GM19043 (cell line): ENCODE data around the gene CASP7.
A peak's percentile ranks its signal among the peaks of the same experiment; 100 is the strongest.
"Not testable (repeated sequence)": the region's sequence is repeated elsewhere in the genome, so short reads cannot be mapped to it uniquely, and the experiment has no call there.

Source experiments
- ATAC-seq: cut with Tn5 transposase; IDR thresholded peaks from one replicate; pipeline ENCODE4 v1.9.1; 2021; ENCODE audit warnings: low read depth; ENCODE audit not compliant: unreplicated experiment

Gene CASP7

DNA sequence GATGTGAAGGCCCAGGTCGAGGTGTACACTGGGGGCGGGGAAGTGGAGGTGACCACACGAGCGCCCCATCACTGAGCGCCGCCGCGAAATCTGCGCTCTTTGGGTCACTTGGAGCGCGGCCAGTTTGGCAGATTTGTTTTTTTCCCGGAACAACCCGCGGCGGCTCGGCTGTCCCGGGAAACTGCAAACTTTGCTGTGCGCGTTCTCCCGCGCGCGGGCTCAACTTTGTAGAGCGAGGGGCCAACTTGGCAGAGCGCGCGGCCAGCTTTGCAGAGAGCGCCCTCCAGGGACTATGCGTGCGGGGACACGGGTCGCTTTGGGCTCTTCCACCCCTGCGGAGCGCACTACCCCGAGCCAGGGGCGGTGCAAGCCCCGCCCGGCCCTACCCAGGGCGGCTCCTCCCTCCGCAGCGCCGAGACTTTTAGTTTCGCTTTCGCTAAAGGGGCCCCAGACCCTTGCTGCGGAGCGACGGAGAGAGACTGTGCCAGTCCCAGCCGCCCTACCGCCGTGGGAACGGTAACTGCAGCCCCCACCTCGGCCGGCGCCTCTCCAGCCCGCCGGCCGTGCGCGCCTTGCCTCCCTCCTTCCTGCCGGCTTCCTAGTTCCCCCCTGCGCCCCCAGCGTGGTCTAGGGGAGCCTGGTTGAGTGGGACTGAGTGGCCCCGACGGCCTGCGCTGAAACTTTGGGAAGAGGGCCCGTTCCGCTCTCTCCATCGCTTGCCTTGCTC, at the start of gene CASP7:
CASP7 (plus strand) TSS at position 450 of the 727 bp plus-strand sequence. CDS start 17,582 bp downstream, outside the sequence.
- ATAC-seq, result peak; percentile 55

DNA sequence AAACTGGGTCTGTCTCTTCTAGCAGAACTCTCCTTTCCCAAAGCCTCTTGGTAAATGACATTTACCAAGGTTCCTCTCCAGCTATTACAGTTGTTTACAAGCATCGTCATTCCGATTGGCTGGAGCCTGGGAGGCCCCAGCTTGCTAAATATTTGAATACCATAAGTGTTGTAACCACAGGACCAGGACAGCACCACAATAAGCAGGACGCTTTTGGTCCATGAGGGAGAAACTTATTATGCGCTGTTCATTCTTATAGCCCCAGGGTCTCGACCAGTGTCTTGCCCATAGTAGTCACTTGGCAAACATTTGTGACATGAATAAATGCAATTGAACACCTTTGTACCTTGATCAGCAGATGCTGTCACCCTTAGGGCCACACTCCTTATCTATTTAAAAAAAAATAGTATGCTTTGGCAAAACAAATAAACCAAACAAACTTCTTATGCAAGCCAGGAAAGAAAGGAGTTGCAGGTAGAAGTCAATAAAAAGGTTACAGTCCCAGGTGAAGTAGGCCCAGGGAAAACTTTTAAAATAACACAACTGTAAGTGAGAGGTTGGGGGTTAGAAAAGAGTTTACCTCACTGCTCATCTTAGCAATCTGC, 48.7 kb upstream of the CASP7 start:
- no peak for ATAC-seq

DNA sequence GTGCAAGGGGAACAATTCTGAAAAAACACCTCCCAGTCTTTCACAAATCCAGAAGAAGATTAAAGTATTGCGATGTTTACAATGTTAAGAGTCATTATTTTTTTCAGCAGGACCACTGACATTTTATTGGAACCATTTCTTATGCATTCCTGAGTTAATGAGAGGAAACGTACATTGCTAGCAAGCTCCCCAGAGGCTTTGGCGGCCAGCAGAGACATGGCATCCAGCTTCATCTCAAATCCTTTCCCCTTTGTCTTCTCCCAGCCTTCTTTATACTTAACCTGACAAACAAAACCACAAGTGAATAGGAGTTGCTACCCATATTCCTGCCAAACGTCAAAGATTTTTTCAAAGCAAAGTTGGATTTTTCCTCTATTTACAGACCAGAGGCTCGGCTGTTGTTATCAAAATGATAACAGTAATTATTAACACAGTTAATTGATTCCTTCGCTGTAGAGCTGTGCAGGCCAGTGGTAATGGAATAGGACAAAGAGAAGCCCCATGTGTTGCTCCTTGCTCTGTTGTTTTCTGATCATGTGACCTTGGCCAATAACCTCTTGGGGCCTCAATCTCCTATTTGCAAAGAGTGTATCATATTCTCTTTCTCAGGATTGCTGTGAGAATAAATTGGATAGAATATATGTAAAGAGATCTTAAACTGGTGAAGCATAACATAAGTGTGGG, 47.9 kb upstream of the CASP7 start:
- no peak for ATAC-seq

DNA sequence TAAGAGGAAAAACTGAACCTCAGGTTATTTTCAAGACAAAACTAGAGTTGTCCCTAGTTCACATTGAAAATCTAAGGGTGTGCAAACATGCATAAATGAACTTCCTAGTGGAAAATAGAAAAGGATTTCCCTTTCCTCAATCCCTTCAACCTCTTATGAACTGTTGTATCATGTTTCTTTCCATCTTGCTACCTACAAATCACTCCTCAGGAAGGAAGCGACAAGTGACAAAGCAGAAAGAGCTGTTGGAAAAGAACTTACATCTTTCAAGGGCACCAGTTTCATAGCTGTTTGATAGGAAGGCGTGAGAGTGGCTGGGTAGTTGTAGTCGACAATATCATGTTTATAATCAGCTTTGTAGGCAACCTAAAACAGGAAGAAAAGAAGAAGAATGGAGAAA, 39.7 kb upstream of the CASP7 start:
- no peak for ATAC-seq

DNA sequence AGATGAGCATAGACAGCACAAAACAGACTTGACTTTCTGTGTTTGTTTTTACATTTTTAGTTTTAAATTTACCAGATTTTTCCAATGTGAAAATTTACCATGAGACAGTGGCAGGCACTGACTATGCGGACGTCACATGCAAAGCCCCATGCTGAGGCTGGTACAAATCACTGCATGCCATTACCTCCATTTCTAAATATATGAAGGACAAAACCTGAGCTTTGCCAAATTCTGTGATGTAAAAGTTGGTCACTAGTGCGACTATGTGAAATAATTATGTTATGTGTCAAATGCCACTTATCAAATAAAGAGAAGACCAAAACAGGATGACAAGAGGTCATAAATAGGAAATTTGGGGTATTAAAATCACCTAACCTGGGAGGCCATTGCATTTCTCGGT, 38.0 kb upstream of the CASP7 start:
- no peak for ATAC-seq

DNA sequence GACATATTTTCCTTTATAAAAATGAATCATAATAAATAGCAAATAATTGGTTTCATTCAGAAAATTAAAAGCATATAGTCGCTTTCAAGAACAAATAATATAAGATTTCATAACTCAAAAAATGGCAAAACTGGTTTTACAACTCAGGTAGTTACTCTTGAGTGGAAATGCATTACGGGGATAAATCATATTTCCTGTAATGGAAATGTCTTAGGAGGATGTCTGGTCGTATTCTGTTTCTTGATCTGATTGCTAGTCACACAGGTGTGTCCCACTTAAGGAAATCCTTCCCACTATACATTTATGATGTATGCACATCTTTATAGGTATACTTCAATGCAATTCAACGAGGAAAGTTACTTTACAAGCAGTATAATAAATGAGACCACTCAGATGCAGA, 36.5 kb upstream of the CASP7 start:
- ATAC-seq, result no peak

DNA sequence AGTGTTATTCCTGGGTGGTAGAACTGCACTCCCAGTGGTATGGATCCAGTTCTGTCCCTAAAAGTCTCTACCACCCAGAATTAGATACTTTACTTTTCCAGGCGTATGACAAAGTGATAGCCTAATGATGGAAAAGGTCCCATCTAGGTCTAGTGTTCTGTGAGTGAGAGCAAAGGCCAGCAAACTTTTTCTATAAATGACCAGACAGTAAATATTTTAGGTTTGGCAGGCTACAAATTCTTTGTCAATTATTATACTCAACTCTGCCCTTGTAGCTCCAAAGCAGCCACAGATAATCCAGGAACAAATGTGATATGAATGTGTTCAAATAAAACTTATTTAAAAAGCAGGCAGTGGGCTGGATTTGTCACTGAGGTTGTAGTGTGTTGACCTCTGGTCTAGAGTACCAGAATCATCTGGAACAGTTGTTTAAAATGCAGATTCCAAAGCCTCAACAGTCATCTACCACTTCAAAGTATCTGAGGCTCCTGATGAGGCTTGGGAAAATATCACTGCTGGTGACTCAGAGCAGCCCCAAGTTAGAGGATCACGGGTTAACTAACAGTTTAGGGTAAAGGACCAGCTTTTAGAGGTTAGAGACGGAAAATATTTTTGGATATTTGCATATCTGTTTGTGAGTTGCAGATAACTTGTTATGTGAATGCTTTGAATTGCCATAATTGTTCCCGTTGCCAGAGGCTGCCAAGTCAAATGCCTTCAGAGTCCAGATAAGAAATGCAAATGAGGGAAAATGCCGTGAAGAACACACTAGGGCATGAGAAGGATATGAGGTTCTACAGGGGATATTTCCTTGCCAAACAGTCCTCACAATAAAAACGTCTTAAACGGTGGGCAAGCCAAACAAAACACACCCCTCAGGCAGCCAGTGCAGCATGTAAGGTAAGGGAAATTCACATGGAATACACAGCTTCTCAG, 35.3 kb upstream of the CASP7 start:
- no peak for ATAC-seq

DNA sequence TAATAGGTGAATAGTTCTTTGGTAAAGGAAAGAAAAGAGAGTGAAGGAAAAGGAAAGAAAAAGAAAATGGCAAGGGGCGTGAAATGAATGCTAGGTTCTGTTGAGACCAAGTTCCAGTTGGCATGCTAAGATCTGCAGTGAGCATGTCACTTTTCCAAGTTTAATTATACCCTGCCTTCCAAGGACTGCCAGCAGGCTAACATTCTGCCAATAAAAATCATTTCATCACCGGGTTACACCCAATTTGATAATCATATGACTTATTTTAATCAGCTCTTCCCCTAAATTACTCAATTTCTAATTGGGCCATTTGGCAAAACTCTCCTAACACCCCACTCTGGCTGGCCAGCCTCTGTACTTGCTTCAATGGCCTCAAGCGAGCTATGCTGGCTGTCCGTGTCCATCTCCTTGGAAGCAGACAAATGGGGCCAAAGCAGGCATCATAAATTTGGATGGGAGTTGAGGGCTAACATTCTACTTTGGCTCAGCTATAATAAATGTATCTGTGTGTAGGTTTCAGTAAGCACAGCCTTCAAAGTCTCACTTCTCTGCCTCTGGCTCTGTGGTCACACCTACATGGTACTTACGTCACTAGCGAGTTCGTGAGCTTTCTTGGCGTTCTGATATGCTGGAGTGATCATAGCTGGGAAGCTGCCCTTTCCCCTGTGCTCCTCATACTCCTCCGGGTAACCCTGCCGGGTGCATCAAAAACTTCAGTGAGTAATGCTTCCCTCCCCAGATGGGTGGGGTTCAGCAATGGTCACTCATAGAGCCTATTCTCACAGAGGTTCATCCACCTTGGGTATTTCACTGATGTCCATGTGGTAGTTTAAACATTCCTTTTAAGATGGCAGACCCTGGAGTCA, 33.1 kb upstream of the CASP7 start:
- ATAC-seq, result no peak

DNA sequence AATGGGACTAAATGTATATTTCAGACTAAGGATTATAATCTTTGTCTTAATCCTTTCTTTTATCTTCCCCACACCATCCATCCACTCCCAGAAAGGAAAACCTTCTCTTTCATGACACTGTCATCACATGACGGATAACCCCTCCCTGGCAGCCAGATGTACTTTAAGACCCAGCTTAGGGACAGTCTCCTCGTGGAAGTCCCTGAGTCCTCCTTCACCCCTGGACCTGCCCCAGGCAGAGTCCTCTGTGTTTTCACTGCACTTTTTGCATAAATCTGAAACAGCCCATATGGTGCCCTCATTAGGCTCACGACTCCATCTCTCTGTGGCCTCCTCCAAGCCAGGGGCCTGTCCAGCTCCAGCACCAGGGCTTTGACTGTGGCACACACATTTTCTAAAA, 31.9 kb upstream of the CASP7 start:
- no peak for ATAC-seq

DNA sequence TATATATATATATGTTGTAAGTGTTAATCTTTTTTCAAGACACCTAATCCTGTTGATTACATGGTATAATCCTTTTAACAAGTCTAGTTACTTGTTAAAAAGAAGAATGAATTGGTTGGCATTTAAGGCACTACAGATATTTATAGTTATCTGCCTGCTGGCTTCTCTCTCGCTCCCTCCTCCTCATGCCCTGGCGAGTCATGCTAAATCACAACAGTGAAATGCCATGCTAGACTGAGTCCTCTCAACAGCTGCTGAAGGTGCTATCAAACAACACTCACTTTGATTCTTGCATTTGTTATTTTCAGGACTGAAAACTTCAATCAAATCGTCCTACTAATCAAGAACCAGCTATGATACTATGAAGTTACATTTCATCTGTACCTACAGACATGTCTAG, 31.2 kb upstream of the CASP7 start:
- no peak for ATAC-seq

DNA sequence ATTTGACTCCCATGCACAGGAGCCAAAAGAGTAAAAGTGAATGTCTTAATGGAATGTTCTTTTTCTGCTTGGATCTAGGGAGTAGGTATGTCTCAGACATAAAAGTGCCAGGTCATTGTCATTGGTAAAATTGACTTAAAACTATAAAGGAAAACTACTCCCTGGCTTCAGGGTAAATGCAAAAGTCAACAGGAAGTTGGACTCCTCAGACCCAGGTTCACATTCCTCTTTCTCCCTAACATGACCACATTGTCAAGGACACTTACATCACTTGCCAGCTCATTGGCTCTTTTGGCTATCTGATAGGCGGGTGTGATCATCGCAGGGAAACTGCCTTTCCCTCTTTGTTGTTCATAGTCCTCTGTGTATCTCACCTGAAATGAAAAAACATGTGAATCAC, 29.5 kb upstream of the CASP7 start:
- no peak for ATAC-seq

DNA sequence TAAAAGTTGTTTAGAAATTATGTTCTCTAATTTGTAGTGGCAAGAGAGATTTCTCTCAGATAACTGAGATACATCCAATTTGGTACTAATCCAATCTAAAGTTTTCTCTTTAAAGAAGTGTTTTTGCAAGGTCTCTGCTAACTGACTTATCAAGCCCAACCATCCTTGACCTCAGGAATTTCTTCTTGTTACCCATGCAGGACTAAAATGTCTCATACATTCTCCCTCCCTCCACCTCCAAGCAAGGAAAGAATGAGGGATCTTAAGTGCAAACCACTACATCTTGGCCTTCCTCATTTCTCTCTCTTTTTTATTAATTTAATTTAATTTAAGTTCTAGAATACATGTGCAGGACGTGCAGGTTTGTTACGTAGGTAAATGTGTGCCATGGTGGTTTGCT, 28.7 kb upstream of the CASP7 start:
- ATAC-seq, result no peak

DNA sequence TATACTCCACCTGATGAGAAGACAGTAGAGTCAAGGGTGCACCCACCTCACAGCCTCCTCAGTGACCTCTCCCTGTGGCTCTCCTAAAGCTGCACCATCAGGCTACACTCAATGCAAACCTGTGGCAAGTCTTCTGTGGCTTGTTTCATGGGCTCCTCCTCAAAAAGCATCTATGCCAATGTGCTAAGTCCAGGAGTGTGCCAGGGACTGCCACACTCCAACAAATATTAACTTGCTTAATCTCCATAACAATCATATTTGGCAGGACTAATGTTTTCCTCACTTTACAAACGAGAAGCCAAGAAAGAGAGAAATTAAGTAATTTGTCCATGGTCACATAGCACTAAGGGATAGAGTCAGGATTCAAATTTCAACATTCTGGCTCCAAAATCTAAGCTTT, 27.8 kb upstream of the CASP7 start:
- no peak for ATAC-seq

DNA sequence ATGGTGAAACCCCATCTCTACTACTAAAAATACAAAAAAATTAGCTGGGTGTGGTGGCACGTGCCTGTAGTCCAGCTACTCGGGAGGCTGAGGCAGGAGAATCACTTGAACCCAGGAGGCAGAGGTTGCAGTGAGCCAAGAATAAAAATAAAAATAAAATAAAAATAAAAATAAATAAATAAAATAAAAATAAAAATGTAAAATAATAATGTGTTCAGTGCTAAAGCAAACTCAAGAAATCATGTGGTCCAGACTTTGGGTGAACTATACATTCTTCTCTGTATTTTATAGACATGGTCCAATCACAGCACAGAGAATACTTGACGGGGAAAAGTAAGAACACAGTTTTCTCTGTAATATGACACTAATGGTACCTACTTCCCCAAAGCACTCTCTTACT, 27.3 kb upstream of the CASP7 start:
- not testable (repeated sequence) for ATAC-seq

DNA sequence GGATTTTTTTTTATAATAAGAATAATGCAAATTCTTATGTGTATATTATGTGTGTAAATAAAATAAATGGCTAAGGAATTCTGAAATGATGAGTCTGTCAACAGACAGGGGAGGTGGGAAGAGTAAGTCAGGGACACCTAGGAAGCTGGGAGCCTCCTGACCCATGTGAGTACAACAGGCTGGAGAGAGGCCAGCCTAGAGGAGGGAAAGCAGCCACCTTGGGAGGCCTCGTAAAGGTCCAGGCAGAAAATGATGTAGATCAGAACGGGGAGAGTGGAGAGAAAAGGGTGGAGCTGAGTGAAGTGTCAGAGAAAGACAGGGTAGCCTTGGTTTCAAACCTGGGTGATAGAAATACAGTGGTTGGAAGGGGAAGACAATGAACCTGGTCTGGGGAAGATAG, 22.8 kb upstream of the CASP7 start:
- ATAC-seq, result no peak

DNA sequence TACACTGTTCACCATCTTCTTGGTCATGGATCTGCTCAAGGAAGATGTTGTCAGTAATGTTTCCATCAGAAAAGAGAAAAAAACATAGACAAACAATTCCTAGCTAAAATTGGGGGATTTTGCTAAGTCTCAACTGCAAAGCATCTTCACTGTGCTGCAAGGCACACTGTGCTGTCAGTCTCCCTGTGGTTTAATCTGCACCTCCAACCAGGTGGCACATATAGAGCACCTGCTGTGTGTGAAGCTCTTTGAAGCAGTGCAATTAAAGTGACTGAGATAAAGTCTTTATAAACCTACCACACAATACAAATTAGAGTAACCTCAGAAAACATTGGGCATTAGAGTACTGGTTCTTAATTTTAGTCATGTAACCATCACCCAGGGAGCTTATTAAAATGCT, 22.2 kb upstream of the CASP7 start:
- ATAC-seq, result no peak

DNA sequence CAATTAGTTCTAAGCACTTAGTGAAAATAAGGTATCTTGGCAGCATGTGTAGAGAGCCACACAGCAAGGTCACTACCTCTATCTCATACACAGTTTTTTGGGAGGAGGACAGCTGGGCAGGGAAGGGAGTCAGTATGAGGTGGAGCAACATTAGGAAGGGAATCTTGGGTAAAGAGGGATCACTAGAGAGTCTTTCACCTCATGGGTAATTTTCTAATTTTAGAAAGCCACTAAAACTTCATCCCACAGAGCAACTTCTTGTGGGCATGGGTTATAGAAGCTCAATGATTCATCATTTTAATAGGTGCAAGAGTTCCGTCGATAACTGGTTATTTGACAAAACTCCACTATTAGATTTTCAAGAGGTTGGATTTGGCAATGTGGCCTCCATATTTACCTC, 18.4 kb upstream of the CASP7 start:
- no peak for ATAC-seq

DNA sequence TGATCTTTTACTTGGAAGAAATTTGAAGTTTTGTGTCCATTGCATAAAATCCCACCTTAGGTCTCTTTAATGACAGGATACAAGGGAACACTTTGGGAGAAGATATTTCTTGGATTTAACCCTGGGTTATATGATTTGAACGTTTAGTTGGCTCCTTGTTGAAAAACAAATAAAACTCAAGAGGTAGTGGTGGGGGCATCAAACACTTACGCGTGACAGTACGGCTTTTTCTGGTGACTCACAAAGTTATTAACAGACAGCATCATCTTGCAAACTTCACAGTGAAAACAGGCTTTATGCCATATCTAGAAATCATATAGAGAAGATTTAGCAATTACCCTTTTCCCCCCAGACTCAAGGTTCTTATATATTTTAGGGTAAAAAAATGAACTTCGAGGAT, 16.6 kb upstream of the CASP7 start:
- ATAC-seq, result no peak

DNA sequence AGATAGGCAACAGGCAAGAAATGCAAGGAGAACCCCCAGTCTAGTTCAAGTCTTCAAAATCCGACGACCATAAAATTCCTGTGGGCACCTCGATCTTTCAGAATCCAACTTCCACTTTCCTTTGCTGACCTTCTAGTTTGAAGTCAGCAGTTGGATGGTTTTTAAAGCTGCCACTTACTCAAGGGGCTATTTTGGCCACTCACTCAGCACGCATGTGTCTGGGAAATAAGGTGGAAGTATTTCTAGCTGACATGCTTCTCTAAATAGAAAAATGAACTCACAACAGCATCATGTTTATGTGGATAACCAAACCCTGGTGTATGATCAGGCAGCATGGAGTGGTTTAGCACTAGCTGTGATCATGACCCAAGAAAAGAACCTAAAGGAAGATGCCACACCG, 15.8 kb upstream of the CASP7 start, which contains the start of gene NRAP:
NRAP (minus strand) TSS at position 134 of the 400 bp plus-strand sequence. CDS start 159 bp downstream, outside the sequence.
- no peak for ATAC-seq

DNA sequence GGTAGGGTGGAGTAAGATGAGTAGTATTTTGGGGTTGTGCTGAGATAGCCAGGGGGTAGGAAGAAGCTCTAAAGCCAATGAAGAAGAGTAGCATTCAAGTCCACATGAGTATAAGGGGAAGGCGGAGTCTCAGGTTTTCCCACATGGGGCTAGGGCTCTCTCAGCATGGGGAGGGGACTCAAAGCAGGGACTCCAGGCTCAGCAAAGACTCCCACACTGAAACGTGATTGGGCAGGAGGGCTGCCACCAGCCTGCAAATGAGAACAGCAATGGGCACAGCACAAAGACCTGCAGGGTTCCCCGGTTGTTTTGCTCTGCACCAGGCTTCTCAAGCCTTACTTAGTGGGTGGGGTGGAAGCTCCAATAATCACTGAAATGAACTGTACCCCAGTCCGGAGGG, 14.4 kb upstream of the CASP7 start:
- ATAC-seq, result no peak
